ENCODE measurements around the gene GRIK2. TPM values are rescaled to one million over a fixed set of nuclear protein-coding genes. Genes with fewer than 3 reads are reported as not detected.

GRIK2 gene
- total RNA-seq, 2 donors from 2014 or later: 7.7 to 12.1 TPM

DNA sequence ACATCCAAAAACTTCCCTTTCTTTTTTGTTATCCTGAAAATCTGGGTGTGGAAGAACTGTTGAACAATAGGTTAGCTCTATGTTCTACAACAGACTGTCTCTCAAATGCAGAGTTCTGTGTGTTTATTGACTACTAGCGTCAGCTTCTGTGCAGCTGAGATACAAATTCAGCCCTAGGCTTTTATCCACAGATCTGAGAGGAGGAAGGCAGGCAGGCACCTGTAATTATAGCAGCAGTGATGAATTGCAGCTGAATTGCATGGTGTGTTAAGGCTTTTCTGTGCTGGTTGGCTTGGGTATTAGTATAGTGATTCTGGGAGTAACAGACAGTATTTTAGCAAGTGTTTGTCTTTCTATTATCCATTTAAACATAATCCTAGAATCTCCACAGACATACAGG, 24.4 kb downstream of the GRIK2 start:
- DNase-seq (ENCODE audit: low spot score): no peak
- Histone ChIP-seq H3K4me3 (no peak overlapping the region), H3K27me3 (no peaks in the 10 kb centered on the region), H3K9me3 (no peaks in the 10 kb centered on the region), H3K27ac (no peak overlapping the region), H3K36me3 (no peaks in the 10 kb centered on the region), H3K4me1 (no peaks in the 10 kb centered on the region)
- TF ChIP-seq, protein P1, sequence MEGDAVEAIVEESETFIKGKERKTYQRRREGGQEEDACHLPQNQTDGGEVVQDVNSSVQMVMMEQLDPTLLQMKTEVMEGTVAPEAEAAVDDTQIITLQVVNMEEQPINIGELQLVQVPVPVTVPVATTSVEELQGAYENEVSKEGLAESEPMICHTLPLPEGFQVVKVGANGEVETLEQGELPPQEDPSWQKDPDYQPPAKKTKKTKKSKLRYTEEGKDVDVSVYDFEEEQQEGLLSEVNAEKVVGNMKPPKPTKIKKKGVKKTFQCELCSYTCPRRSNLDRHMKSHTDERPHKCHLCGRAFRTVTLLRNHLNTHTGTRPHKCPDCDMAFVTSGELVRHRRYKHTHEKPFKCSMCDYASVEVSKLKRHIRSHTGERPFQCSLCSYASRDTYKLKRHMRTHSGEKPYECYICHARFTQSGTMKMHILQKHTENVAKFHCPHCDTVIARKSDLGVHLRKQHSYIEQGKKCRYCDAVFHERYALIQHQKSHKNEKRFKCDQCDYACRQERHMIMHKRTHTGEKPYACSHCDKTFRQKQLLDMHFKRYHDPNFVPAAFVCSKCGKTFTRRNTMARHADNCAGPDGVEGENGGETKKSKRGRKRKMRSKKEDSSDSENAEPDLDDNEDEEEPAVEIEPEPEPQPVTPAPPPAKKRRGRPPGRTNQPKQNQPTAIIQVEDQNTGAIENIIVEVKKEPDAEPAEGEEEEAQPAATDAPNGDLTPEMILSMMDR (IDR thresholded peaks at IDR 0.05): no peak

DNA sequence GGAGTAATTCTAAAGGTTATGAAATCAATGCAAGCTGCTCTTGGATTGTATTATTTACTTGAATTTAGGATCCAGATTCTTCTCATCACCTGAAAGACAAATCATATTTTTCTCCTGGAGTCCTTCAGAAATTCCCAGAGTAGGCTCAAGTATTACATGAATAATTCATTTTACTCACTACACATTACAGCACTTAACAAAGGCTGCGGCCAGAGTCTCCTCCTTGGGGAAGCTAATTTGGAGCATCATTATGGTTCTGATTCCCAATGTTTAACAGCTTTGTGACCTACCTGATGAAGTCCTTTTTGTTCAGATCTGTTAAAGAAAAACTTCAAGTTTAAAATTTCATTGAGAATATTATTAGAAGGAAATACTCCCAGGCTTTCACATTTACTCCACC, 28.7 kb downstream of the GRIK2 start:
- DNase-seq (ENCODE audit: low spot score): no peak
- TF ChIP-seq, protein P1 (IDR thresholded peaks at IDR 0.05): no peak
- Histone ChIP-seq H3K36me3 (no peaks in the 10 kb centered on the region), H3K4me3 (no peak overlapping the region), H3K4me1 (no peaks in the 10 kb centered on the region), H3K9me3 (no peaks in the 10 kb centered on the region), H3K27me3 (no peaks in the 10 kb centered on the region), H3K27ac (no peak overlapping the region)

DNA sequence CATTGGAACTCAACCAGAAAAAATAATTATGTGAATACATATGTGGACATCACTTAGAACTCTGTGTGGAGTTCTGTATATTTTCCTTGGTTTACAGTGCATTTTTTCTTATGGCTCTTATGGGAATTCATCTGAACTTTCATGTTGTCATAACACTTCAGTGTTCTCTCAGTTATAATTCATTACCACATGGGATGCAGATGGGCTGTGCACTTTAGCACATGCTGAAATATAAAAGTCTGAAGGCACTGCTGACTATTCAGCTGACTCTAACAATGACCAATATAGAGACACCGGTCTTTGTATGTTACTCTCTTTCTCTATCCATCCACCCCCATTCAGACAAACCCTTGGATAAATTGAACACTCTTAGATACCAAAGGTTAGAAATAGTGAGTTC, 29.3 kb downstream of the GRIK2 start:
- no peaks in the 10 kb centered on the region for H3K9me3 ChIP-seq
- no peaks in the 10 kb centered on the region for H3K4me1 ChIP-seq
- no peak for DNase-seq (ENCODE audit: low spot score)
- H3K4me3 ChIP-seq: no peak overlapping the region
- H3K27ac ChIP-seq: no peak overlapping the region
- H3K36me3 ChIP-seq: no peaks in the 10 kb centered on the region
- TF ChIP-seq, protein P1 (IDR thresholded peaks at IDR 0.05): no peak
- H3K27me3 ChIP-seq: no peaks in the 10 kb centered on the region

DNA sequence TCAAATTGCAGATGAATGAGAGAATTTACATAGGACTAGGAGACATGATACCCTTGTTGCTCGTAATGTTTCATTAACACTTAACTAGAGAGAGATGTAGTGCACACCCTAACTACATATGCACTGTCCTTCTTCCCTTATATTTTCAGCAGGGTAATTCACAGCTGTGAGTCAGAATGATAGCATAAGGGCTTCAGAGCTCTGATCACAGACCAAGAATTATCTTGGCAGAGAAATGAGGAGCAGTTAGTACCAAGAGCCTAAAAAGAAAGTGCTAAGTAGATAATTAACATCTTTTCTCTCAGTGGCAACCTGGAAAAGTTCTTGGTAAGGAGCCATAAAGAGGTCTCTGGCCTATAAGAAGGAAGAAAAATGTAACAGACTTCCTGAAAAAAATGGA, 35.8 kb downstream of the GRIK2 start:
- TF ChIP-seq, protein P1 (IDR thresholded peaks at IDR 0.05): no peak
- DNase-seq (ENCODE audit: low spot score): no peak
- no peaks in the 10 kb centered on the region for H3K27me3 ChIP-seq
- no peaks in the 10 kb centered on the region for H3K36me3 ChIP-seq
- H3K4me1 ChIP-seq: no peaks in the 10 kb centered on the region
- H3K27ac ChIP-seq: peak overlapping the region in 1 of 2 donors; percentile 71
- H3K4me3 ChIP-seq: no peak overlapping the region
- no peaks in the 10 kb centered on the region for H3K9me3 ChIP-seq

DNA sequence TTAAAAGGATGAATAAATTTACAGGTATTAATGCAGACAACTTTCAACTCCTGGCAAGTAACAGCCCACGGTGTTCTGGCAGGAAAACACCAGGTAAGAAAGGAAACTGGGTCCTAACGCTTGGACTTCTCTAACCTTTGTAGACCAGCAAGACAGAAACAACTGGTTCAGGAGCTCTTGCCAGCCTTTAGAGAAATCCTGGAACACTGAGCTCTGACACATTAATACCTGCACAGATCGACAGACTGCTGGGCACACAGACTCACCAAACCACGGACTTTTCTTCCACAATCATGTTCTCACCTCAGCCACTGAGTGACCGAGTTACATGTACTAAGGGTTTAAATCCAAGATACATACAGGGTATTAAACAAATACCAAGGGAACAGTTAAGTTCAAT, 36.3 kb downstream of the GRIK2 start:
- Histone ChIP-seq H3K36me3 (no peaks in the 10 kb centered on the region), H3K27ac (peak overlapping the region in 1 of 2 donors; percentile 71), H3K4me3 (no peak overlapping the region), H3K9me3 (no peaks in the 10 kb centered on the region), H3K27me3 (no peaks in the 10 kb centered on the region), H3K4me1 (no peaks in the 10 kb centered on the region)
- TF ChIP-seq, protein P1 (IDR thresholded peaks at IDR 0.05): no peak
- DNase-seq (ENCODE audit: low spot score): no peak

DNA sequence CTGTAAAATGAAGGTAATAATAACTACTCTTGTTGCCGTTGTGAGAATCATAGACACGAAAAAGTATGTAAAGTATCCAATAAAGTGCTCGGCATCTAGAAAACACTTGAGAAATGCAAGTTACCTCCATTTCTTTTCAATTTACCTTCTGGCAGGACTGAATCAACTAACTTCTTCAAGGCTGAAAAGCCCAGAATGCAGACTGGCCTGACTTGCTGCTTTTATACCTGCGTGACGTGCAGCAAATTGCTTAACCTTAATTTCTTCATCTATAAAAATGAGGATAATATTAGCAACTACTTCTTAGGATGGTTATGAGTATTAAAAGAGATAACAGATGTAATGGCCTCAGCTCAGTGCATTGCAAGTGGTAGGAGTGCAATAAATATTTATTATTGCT, 39.6 kb downstream of the GRIK2 start:
- no peaks in the 10 kb centered on the region for H3K4me1 ChIP-seq
- no peaks in the 10 kb centered on the region for H3K27me3 ChIP-seq
- no peak overlapping the region for H3K4me3 ChIP-seq
- TF ChIP-seq, protein P1 (IDR thresholded peaks at IDR 0.05): no peak
- H3K36me3 ChIP-seq: no peaks in the 10 kb centered on the region
- H3K9me3 ChIP-seq: no peaks in the 10 kb centered on the region
- DNase-seq (ENCODE audit: low spot score): no peak
- H3K27ac ChIP-seq: no peak overlapping the region

All from right atrium auricular region (tissue), 2 donors.